A549 (cell line): ENCODE measurements around the gene CALCOCO1.

Experiments
- CHD2 ChIP-seq: fragments of 150-350 bp; IDR thresholded peaks from 2 replicates; pipeline ENCODE4 v1.6.1; 2014; ENCODE audit warnings: low read length; ENCODE audit not compliant: partially characterized antibody
- POLR2A ChIP-seq: IDR thresholded peaks from 2 replicates; pipeline ENCODE4 v1.6.1; 2012; ENCODE audit warnings: mild to moderate bottlenecking, low read length
- TF ChIP-seq, protein P1 (sequence below): fragments of >200 bp; sonication (Bioruptor Twin); formaldehyde crosslinking; IDR thresholded peaks from 3 replicates; pipeline ENCODE4 v1.5.1; 2016

DNA sequence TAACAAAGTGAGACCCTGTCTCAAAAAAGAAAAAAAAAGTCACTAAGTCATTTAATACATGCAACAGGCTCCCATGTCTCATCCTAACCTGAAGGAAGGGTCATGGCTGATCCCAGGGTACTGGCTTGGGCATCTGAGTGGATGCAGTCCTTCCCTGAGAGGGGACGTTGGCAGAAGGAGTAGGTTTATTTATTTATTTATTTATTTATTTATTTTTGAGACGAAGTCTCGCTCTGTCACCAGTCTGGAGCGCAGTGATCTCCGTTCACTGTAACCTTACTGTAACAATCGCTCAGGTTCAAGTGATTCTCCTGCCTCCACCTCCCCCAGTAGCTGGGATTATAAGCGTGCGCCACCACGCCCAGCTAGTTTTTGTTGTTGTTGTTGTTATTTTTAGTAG, 7.2 kb upstream of the CALCOCO1 start:
- TF ChIP-seq, protein P1, sequence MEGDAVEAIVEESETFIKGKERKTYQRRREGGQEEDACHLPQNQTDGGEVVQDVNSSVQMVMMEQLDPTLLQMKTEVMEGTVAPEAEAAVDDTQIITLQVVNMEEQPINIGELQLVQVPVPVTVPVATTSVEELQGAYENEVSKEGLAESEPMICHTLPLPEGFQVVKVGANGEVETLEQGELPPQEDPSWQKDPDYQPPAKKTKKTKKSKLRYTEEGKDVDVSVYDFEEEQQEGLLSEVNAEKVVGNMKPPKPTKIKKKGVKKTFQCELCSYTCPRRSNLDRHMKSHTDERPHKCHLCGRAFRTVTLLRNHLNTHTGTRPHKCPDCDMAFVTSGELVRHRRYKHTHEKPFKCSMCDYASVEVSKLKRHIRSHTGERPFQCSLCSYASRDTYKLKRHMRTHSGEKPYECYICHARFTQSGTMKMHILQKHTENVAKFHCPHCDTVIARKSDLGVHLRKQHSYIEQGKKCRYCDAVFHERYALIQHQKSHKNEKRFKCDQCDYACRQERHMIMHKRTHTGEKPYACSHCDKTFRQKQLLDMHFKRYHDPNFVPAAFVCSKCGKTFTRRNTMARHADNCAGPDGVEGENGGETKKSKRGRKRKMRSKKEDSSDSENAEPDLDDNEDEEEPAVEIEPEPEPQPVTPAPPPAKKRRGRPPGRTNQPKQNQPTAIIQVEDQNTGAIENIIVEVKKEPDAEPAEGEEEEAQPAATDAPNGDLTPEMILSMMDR = no peak
- TF ChIP-seq CHD2 (no peak), POLR2A (no peak)
